BLaER1 (cell line): ENCODE results near the gene WDTC1.

Experiments used
- H3K27ac ChIP-seq: shearing (Covaris generic); formaldehyde crosslinking; 2 replicates; pipeline ENCODE4 v1.8.1; 2022
- H3K27me3 ChIP-seq: shearing (Covaris generic); formaldehyde crosslinking; 2 replicates; pipeline ENCODE4 v1.8.1; 2022
- H3K36me3 ChIP-seq: shearing (Covaris generic); formaldehyde crosslinking; 2 replicates; pipeline ENCODE4 v1.8.1; 2022
- H3K4me1 ChIP-seq: shearing (Covaris generic); formaldehyde crosslinking; 2 replicates; pipeline ENCODE4 v1.8.1; 2022
- H3K4me2 ChIP-seq: shearing (Covaris generic); formaldehyde crosslinking; 2 replicates; pipeline ENCODE4 v1.8.1; 2022
- H3K4me3 ChIP-seq: shearing (Covaris generic); formaldehyde crosslinking; 2 replicates; pipeline ENCODE4 v1.8.1; 2022
- H3K9ac ChIP-seq: shearing (Covaris generic); formaldehyde crosslinking; 2 replicates; pipeline ENCODE4 v1.8.1; 2022
- H3K9me3 ChIP-seq: shearing (Covaris generic); formaldehyde crosslinking; 2 replicates; pipeline ENCODE4 v1.8.1; 2022
- H4K20me1 ChIP-seq: shearing (Covaris generic); formaldehyde crosslinking; 2 replicates; pipeline ENCODE4 v1.8.1; 2022
- Cebpa-rat ChIP-seq: shearing (Covaris generic); IDR thresholded peaks from 2 replicates; pipeline ENCODE4 v1.8.1; 2022

Gene WDTC1

GRCh38 chr1:27339213-27339612 is 104.8 kb downstream of the WDTC1 start:
- H4K20me1 ChIP-seq = no peaks in the 10 kb centered on the region
- H3K36me3 ChIP-seq = peaks cover 31% of the 10 kb centered on the region
- peak overlapping the region; percentile 62 for H3K27ac ChIP-seq
- no peaks in the 10 kb centered on the region for H3K27me3 ChIP-seq
- H3K4me2 ChIP-seq = peak overlapping the region; percentile 94
- peak; percentile 39; the same call in 1 of the 2 replicates for TF ChIP-seq Cebpa-rat
- H3K4me1 ChIP-seq = peaks cover 53% of the 10 kb centered on the region
- no peaks in the 10 kb centered on the region for H3K9me3 ChIP-seq
- no peak overlapping the region for H3K4me3 ChIP-seq
- peak overlapping the region; percentile 12; the same call in 1 of the 2 replicates for H3K9ac ChIP-seq

GRCh38 chr1:27341525-27342252 is 107.3 kb downstream of the WDTC1 start, which contains the start of gene SYTL1:
TSS of gene SYTL1 (plus strand) at chr1:27342022. CDS start at chr1:27345335, 3,313 bp downstream.
- peak within 1 kb of the TSS; percentile 78 for H3K4me3 ChIP-seq
- peaks cover 27% of the 10 kb centered on the region for H3K36me3 ChIP-seq
- H3K9ac ChIP-seq = peak within 1 kb of the TSS; percentile 84
- no peak for TF ChIP-seq Cebpa-rat
- peak within 1 kb of the TSS; percentile 91 for H3K27ac ChIP-seq
- peaks cover 6% of the 10 kb centered on the region; the same call in 1 of the 2 replicates for H4K20me1 ChIP-seq
- peaks cover 67% of the 10 kb centered on the region for H3K4me1 ChIP-seq
- no peaks in the 10 kb centered on the region for H3K9me3 ChIP-seq
- no peaks in the 10 kb centered on the region for H3K27me3 ChIP-seq
- peak within 1 kb of the TSS; percentile 94 for H3K4me2 ChIP-seq

GRCh38 chr1:27342391-27342777 is 108.0 kb downstream of the WDTC1 start:
- Histone ChIP-seq H3K27ac (peak overlapping the region; percentile 91), H3K4me2 (peak overlapping the region; percentile 94), H3K36me3 (peaks cover 27% of the 10 kb centered on the region), H3K4me1 (peaks cover 67% of the 10 kb centered on the region), H3K27me3 (no peaks in the 10 kb centered on the region), H3K9ac (peak overlapping the region; percentile 84), H3K9me3 (no peaks in the 10 kb centered on the region), H4K20me1 (peaks cover 6% of the 10 kb centered on the region; the same call in 1 of the 2 replicates), H3K4me3 (peak overlapping the region; percentile 78)
- TF ChIP-seq Cebpa-rat = no peak

GRCh38 chr1:27342778-27343638 is 108.6 kb downstream of the WDTC1 start:
- H3K4me3 ChIP-seq = peak overlapping the region; percentile 78
- H3K27ac ChIP-seq = peak overlapping the region; percentile 91

GRCh38 chr1:27343639-27344025 is 109.2 kb downstream of the WDTC1 start:
- Histone ChIP-seq H3K4me3 (peak overlapping the region; percentile 78), H3K9ac (peak overlapping the region; percentile 84)

More at GRCh38 chr1:27342778-27343638, 108.6 kb downstream of the WDTC1 start:
- Histone ChIP-seq H3K4me2 (peak overlapping the region; percentile 94), H3K9me3 (no peaks in the 10 kb centered on the region), H4K20me1 (peaks cover 6% of the 10 kb centered on the region; the same call in 1 of the 2 replicates), H3K4me1 (peaks cover 67% of the 10 kb centered on the region), H3K9ac (peak overlapping the region; percentile 84), H3K36me3 (peaks cover 33% of the 10 kb centered on the region), H3K27me3 (no peaks in the 10 kb centered on the region)
- TF ChIP-seq Cebpa-rat = no peak

GRCh38 chr1:27345272-27345671 is 110.8 kb downstream of the WDTC1 start:
- Histone ChIP-seq H3K9me3 (no peaks in the 10 kb centered on the region), H3K27ac (0 out of 2 replicates have a peak overlapping the region, but pooled peaks have one; percentile 26), H4K20me1 (peaks cover 6% of the 10 kb centered on the region; the same call in 1 of the 2 replicates), H3K36me3 (peaks cover 52% of the 10 kb centered on the region), H3K9ac (no peak overlapping the region), H3K4me1 (peaks cover 56% of the 10 kb centered on the region), H3K4me3 (no peak overlapping the region), H3K27me3 (no peaks in the 10 kb centered on the region), H3K4me2 (peak overlapping the region; percentile 28)
- TF ChIP-seq Cebpa-rat = no peak

More at GRCh38 chr1:27343639-27344025, 109.2 kb downstream of the WDTC1 start:
- Histone ChIP-seq H3K9me3 (no peaks in the 10 kb centered on the region), H4K20me1 (peaks cover 6% of the 10 kb centered on the region; the same call in 1 of the 2 replicates), H3K4me2 (peak overlapping the region; percentile 94), H3K36me3 (peaks cover 37% of the 10 kb centered on the region), H3K27ac (peak overlapping the region; percentile 91), H3K27me3 (no peaks in the 10 kb centered on the region), H3K4me1 (peaks cover 65% of the 10 kb centered on the region)
- no peak for TF ChIP-seq Cebpa-rat

- Histone ChIP-seq H4K20me1 (peaks cover 6% of the 10 kb centered on the region; the same call in 1 of the 2 replicates), H3K4me1 (peaks cover 45% of the 10 kb centered on the region)
Observed at GRCh38 chr1:27346357-27346756, 111.9 kb downstream of the WDTC1 start.

GRCh38 chr1:27346991-27347624 is 112.7 kb downstream of the WDTC1 start:
- peaks cover 69% of the 10 kb centered on the region for H3K36me3 ChIP-seq
- no peak overlapping the region for H3K4me3 ChIP-seq
- H3K27ac ChIP-seq = no peak overlapping the region
- no peak overlapping the region for H3K4me2 ChIP-seq
- no peak for TF ChIP-seq Cebpa-rat
- H3K27me3 ChIP-seq = no peaks in the 10 kb centered on the region
- peaks cover 41% of the 10 kb centered on the region for H3K4me1 ChIP-seq
- no peak overlapping the region for H3K9ac ChIP-seq
- peaks cover 6% of the 10 kb centered on the region; the same call in 1 of the 2 replicates for H4K20me1 ChIP-seq
- no peaks in the 10 kb centered on the region for H3K9me3 ChIP-seq

More at GRCh38 chr1:27346357-27346756, 111.9 kb downstream of the WDTC1 start:
- Histone ChIP-seq H3K9me3 (no peaks in the 10 kb centered on the region), H3K4me2 (no peak overlapping the region), H3K27ac (no peak overlapping the region), H3K36me3 (peaks cover 63% of the 10 kb centered on the region), H3K4me3 (no peak overlapping the region), H3K27me3 (no peaks in the 10 kb centered on the region), H3K9ac (no peak overlapping the region)
- TF ChIP-seq Cebpa-rat = no peak
